NCI-H1694 treated with DMSO at 0.1 percent for 48 hours (cell line): ENCODE results near the gene PDE4D.
A peak's percentile ranks its signal among the peaks of the same experiment; 100 is the strongest.
"Not testable (repeated sequence)": the region's sequence is repeated elsewhere in the genome, so short reads cannot be mapped to it uniquely, and the experiment has no call there.

Experiments
- DNase-seq: peaks from one replicate; lab custom pipeline; 2025; lab: John Stamatoyannopoulos, UW

Gene PDE4D

GRCh38 chr5:59069438-59070079 is 824.0 kb downstream of the PDE4D start:
- peak; percentile 65 for DNase-seq

GRCh38 chr5:59067956-59068656 is 825.4 kb downstream of the PDE4D start:
- DNase-seq = no peak

- DNase-seq = no peak
Observed at GRCh38 chr5:59066367-59067163, 827.0 kb downstream of the PDE4D start.

- no peak for DNase-seq
Observed at GRCh38 chr5:59065554-59065953, 828.0 kb downstream of the PDE4D start.

- DNase-seq = no peak
Observed at GRCh38 chr5:59064293-59064692, 829.2 kb downstream of the PDE4D start.

GRCh38 chr5:59062986-59063683 is 830.4 kb downstream of the PDE4D start:
- no peak for DNase-seq

- DNase-seq = no peak
Observed at GRCh38 chr5:59061377-59061776, 832.1 kb downstream of the PDE4D start.

- no peak for DNase-seq
Observed at GRCh38 chr5:59058969-59059687, 834.4 kb downstream of the PDE4D start.

- no peak for DNase-seq
Observed at GRCh38 chr5:59058237-59058636, 835.3 kb downstream of the PDE4D start.

GRCh38 chr5:59056599-59056998 is 836.9 kb downstream of the PDE4D start:
- DNase-seq = not testable (repeated sequence)

- no peak for DNase-seq
Observed at GRCh38 chr5:59055745-59056448, 837.6 kb downstream of the PDE4D start.

GRCh38 chr5:59054963-59055528 is 838.5 kb downstream of the PDE4D start:
- no peak for DNase-seq

GRCh38 chr5:59051951-59052350 is 841.6 kb downstream of the PDE4D start:
- no peak for DNase-seq

- DNase-seq = no peak
Observed at GRCh38 chr5:59049095-59049494, 844.4 kb downstream of the PDE4D start.

- no peak for DNase-seq
Observed at GRCh38 chr5:59042201-59043055, 851.1 kb downstream of the PDE4D start.

GRCh38 chr5:59041355-59041754 is 852.2 kb downstream of the PDE4D start:
- no peak for DNase-seq

- no peak for DNase-seq
Observed at GRCh38 chr5:59040804-59041201, 852.7 kb downstream of the PDE4D start.

- no peak for DNase-seq
Observed at GRCh38 chr5:59040024-59040803, 853.3 kb downstream of the PDE4D start.
